ENCODE measurements around the gene AMPD3.
A peak's percentile ranks its signal among the peaks of the same experiment; 100 is the strongest.

AMPD3 gene

DNA sequence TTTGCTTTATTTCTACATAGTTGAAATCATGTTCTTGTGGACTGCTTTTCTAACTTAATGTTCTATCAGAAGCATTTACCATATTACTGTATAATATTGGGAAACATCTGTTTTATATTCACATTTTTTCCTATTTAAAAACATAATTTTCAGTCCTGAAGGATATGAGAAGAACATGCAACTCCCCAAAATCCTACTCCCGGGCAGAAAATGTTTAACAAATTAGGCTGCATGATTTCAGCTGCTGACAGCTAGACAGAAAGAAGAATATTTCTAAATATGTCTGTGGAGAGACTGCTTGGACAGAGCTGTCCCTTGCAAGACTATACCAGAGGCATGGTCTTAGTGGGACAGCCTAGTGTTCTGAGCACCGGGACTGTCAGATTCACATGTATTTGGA, 15.7 kb upstream of the AMPD3 start:
- no peak for DNase-seq

DNA sequence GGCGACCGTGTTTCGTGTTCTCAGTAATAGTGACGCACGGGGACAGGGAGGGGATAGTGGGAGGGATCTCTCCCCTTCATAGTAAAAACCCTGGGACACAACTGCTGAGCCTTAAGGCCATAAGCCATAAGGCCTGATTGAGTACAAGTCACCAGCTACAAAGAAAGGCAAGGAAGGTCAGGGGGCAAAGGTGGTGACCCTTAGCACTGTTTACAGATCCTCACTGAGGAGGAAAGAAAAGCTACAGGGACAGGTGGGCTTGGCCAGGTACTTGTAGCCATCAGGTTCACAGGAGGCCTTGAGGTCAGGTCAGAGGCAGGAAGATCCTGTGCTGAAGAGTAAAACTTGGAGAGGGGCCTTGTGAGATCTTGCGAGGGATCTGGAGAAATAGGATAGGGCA, 15.1 kb upstream of the AMPD3 start:
- no peak for DNase-seq

DNA sequence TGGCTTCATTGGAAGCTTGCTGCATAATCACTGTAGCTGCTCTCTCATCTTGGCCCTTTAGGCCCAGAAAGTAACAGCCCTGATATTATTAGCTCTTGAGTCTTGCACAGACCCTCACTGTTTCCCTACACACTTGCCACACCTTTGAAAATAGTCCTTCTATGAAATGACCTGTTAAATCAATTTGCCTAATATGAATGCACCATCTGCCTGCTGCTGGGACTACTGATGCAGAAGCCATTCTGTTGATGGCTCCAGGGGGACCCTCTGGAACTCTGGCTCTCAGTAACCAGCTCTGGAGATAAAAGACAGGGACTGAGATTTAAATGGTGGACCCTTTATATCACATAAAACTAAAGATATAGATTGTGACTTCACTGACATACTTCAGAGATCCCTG, 14.7 kb upstream of the AMPD3 start:
- no peak for DNase-seq

DNA sequence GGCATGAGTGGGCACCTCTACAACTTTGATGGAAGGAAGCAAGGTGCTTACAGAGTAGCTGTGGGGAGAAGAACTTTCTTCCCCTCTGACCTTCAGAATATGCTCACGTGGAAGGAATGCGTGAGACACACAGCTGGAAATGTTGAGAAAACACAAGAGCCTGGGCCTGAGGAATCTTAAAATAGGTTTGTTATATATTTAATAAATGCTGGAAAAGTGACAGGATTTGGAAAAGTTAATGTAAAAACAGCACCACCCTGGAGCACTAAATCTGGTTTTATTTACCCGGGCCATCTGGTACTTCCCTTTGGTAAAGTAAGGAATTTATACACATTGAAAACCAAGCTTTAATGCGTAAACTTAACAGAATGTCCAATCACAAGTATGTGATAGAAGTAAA, 14.0 kb upstream of the AMPD3 start:
- DNase-seq, result no peak

DNA sequence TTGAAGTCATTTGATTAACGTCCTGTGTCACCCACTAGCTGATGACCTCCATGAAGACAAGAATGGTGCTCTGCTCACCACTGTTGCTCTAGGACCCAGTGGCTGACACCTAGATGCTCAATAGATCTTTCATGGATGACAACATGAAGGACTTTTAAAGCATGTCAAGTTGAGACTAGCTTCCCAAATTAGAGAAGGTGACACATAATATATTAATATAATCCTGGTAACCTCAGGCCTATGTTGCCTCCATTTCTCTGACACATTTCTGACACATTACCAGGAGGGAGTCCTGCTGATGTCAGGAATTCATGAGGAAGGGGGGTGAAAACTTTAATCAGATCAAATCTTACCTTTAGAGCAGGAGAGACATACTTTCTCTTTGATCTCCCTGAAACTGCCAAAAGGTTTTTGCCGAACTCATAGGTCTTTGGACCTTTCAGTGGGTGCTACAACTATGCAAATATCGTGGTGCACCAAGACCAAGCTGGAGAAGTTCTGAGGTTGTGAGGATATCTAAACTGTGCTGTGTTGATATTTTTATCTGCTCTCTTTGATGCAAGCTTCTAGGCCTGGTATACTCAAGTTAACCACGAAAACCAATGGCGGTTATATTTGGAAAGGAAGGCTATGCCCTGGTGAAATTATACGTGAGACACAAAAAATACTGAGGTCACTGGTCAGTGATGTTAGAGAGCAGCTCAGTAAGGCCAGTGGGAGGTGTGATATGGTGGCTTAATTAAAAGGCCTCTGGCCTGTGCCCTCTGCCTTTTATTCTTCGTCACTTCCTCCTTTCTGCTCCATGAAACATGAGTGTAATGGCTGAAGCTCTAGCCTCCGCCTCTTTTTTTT, 13.2 kb upstream of the AMPD3 start:
- DNase-seq, result no peak

DNA sequence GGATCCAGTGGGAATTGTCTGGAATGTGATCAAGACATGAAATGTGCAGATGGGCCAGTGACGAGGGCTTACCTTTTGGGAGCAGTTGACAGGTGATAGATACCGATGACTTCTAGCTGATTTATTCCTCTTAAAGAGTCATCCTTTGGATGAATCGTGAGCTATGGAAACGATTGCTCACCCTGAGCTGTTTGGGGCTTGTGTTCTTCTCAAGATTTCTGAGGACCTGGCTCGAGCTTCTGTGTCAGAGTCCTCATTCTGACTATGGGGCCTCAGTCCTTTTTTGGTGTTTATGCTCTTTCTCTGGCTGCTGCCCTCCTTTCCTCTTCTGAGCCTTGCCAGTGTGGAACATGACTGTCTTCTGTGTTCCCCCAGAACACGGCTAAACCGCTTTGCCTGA, 11.9 kb upstream of the AMPD3 start:
- DNase-seq, result no peak

DNA sequence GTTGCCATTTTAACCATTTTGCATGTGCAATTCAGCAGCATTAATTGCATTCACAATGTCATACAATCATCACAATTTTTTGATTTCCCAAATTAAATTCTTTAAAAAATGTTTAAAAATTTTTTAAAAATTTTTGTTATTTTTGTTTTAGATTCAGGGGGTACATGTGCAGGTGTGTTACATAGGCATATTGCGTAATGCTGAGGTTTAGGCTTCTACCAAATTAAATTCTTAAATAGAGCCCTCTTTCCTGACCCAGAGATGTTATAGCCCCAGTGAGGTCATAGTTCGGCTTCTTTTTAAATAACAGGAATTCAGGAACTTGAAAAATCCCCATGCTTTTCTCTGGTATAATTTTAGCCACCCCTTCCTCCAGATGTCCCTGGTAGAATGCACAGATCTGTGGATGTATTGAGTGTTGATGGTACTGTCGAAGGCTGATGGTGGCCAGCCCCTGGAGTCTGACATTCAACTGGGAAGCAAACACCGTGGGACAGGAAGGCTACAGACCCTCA, 11.3 kb upstream of the AMPD3 start:
- no peak for DNase-seq

DNA sequence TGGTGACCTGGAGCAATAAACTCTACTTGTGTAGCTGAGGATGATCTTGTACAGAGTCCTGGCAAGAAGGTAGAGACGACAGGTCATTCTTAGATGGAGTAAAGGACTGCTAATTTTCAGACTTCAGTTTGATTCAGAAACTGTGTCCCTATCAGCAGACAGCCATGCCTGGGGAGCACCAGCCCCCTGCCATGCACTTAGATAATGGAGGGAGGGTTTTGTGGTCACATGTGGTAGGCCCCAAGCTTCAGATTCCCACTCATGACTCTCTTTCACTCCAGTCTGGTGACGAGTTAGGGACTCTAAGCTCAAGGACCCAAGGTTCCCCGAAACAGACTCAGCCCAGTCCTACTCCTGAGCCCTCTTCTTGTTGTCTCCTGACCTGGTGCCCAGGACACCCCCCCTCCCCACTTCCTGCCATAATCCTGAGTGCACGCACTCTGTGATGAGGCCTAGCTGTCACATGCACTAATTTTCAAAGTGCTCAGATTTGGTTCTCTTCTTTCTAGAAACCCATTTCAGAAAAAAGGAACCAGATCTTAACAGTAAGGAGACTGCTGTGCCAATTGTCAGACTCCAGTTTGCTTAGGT, 10.2 kb upstream of the AMPD3 start:
- DNase-seq, result no peak

DNA sequence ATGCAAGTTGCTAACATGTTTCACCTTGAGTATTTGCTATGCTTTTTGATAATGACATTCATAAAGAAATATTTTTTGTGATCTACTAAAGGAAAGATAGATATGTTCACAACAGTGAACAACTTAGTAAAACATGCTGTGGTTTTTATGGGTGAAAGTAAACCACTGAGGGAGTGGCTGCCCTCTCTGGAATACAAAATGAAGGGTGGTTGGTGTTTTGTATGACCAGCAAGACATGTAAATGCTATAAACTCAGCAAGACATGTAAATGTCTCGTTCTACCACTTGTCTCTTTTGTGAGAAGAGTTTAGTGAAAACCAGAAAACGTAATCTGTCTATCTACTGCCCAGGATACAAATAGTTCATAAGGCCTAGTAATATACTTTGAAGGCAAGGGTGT, 7.6 kb upstream of the AMPD3 start:
- DNase-seq, result no peak

DNA sequence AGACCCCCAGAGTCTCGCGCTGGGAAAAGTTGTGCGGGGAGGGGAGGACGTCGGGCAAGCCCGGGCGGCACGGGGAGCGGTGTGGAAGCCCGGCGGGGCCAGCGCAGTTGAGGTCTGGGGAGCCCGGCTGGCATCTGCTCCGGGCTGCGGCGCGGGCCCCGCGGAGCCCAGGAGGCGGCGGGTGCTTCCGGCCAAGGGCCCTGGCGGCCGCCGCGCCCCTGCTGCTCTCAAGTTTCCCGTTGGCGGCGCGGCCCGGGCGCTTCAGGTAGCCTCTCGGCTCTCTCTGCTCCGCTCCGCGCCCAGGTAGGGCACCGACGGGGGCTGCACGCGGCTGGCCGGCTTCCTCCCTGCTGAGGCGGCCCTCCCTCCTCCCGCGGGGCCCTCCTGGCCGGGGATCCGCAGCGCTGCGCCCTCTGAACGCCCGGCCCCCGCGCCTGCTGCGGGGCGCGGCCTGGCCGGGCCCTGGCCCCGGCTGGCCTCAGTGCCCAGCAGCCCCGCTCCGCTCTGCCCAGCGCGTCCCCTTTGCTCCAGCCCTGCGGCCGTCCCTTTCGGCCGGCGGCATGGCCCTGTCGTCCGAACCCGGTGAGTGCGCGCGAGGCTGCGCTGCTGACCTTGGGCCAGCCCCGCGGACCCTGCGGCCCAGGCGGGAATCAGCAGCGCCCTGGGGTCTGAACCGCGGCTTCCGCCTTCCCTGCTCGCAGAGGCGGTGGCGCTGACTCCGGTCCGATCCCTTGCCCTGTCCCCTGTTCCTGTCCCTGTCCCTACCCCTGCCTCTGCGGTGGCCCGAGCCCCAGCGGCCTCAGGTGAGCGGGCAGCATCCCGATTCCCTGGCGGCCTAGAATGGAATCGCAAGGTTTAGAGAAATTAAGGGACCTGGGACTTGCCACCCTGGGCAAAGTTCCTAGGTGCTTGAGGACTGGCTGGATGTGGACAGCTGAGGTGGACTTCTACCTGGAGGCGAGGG, 4.3 kb upstream of the AMPD3 start:
- DNase-seq, result no peak

DNA sequence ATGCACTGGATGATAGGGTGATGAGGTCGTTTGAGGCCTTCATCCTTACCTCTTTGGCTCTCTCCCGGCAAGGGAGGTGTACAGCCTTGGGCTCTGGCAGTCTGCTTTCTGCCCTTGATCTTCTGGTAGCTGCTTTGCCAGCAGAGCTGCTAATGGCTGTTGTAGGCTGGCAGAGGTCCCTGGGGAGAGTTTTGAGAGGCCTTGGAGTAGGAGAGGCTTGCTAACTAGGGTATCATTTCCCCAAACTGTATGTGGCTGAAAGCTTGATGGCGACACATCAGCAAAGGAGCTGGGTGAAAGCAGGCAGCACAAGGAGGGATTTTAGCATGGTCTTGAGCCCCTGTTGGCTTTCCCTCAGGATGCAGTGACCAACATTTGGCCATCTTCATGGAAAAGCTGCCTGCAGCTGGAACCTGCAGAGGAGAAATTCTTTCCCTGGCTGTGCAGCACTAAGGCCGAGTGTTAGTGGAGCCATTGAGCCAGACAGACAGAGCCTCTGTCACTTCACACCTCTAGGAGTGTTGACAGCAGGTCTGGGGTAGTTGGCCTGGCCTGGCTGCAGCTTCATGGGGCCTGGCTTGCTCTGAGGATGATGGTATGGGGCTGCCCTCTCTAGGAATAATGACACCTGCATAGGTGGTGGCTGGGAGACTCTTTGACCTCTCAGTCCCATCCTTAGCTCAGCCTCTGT, 3.5 kb upstream of the AMPD3 start:
- DNase-seq, result no peak

DNA sequence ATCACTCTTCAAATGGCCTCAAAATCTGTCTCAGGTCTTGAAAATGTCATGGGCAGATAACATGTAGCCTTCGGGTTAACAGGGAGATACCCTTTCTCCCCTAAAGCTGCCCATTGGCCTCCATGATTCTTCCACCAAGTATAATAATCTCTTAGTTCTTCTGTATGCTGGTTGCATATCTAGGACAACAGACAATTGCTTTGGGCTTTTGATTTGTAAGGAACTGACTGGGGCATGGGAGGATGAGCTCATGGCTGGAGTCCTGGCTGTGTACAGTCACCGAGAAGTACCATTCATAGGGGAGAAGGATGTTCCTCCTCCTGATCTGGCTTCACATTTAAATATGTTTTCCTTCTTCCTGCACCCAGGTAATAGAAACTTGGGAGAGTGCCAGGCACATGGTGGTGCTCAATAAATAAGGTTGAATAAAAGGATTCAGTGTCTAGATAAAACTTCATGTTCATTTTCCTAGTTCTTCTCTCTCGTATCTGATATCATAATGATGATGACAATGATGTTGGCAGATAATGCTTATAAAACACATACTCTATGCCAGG, 2.8 kb upstream of the AMPD3 start:
- DNase-seq, result no peak

DNA sequence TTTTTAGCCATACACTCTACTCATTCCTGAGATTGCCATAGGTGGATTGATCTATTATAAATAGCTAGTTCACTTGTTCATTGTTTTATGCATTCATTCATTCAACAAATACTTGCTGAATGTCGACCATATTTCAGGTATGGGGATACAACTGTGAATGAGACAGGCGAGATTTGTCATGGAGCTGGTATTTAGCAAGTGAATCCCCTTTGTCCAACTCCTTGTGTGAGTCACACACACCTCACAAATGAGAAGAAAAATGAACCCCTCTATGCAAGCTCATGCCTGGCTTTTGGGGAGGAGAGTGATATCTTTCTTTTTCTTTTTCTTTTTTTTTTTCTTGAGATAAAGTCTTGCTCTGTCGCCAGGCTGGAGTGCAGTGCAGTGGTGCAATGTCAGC, 1.8 kb upstream of the AMPD3 start:
- no peak for DNase-seq

DNA sequence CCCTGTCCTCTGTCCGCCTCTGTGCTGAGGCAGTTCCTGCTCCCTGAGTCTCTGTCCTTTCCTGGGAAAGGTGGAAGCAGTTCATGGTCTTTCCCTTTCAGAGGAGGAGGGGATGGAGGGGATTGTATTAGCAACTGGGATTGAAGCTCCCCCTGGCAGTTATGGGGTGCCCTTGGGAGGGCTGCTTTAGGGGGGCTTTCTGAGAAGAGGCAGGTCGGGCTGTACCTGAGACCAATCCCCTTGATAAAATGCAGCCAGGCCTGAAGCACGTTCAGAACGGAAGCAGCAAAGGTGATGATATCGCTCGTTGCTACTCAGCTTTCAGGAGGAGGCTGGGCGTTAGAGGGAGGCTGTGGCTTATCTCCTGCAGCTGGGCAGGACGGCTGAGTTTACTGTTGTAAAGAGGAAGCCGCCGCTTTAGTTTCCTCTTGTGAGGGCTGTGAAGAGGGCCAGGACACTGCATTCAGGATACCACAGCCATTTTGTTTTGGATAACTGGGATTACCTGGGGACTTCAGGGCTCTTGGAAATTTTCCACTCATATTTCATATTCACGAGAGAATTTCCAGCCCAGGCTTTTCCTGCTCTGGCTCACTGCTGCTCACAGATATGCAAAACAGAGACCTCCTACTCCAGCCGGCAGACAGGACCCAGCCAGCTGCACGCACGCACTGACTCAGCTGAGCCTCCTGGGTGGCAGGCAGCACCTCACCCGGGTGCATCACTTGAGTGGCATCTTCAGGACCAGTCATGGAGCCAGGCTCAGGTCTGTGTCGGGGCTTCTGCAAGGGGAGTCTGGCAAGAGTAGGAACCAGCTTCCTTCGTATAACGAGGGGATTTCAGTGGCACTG, 798 bp downstream of the AMPD3 start:
- peak; percentile 60 for DNase-seq

DNA sequence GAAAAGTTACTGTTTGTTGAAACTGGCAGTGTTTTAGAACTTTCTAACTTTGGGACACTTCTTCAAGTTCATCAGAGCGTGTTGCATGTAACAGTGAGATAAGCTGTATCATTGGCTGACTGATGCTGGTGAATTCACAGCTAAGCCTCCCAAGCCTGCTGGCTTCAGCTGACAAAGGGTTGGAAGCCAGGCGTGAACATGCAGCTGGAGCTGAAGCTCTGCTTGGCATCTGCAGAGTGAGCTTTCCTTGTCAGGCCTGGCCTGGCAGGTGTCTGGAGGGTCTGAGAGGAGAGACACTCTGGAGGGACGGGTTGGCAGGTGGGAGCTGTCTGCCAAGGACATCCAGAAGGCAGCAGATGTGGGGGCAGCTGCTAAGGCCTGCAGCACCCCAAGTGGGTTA, 1.5 kb downstream of the AMPD3 start:
- DNase-seq, result no peak

DNA sequence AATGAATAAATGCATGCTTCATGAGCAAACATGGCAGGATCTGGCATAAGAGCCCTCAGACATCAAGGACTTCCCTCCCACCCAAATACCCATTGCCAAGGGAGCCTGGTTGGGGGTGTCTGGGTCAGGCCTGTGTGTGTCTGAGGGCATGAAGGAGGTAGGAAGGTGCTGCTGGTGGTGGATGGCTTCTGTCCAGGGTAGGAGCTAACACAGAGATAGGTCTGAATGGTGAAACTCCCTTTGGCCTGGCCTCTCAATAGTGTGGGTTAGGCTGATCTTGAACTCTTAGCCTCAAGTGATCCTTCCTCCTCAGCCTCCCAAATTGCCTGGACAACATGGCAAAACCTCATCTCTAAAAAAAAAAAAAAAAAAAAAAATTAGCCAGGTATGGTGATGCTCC, 2.8 kb downstream of the AMPD3 start:
- no peak for DNase-seq

DNA sequence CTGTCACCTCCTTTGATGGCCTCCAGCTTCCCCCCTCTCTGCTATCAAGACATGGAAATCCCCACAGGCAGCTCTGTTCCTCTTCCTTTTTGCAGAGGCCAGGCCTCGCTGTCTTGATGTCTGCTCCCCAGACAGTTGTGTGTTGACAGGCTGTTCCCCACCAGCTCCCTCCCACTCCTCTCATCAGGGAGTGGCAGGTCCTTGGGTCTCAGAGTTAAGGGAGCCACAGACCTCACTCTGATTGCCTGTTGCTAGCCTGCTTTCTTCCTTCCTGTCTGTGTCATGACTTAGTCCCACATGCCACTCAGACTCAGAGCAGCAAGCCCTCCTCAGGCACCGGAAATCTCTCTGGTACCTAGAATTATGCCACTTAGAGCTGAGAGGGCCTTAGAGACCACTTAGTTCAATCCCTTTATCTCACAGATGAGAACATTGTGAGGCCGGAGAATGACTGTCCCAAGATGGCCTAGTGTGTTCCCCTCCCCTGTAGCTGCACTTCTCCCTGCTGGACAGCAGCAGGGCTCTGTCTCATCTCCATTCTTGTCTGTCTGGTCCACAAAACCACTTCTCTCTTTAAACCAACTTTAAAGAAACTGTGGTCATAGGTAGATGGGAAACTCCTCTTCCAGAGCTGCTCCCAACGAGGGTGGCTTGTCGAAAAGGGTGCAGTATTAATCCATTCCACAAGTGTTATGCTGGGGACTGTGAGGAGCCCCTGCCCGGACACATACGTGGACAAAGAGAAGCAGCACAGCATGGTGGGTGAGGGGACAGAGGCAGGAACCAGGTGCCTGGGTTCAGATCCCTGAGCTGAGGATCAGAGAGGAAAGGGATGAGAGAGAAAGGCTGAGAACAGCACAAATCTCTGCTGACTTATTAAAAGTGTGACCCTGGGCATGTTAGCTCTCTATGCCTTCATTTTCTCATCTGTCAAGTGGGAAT, 4.2 kb downstream of the AMPD3 start:
- DNase-seq, result peak; percentile 42

DNA sequence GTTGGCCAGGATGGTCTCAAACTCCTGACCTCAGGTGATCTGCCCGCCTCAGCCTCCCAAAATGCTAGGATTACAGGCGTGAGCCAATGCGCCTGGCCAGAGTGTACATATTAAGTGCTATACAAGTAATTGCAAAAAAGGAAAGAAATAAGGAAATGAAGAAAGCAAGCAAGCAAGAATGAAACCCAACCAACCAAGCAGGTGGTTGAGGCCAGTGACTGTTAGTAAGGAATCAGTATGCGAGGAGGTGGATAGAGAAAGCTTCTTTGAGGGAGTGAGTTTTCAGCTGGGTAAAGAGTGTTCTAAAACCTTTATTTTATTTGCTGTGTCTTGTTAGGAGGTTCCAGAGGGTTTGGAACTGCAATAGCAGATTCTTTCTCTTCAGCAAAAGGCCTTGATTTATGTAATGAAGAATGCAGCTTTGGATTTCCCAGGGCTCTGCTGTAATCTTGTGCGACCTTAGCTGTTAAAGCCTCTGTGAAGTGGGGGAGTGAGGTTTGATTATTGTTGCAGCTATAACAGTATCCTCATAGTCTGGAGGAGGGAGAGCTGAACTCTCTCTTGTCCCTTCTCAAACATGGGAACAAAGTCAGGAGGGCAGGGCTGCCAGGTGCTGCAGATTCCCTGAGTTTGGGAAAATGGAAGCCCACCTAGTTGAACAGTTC, 5.7 kb downstream of the AMPD3 start:
- no peak for DNase-seq

DNA sequence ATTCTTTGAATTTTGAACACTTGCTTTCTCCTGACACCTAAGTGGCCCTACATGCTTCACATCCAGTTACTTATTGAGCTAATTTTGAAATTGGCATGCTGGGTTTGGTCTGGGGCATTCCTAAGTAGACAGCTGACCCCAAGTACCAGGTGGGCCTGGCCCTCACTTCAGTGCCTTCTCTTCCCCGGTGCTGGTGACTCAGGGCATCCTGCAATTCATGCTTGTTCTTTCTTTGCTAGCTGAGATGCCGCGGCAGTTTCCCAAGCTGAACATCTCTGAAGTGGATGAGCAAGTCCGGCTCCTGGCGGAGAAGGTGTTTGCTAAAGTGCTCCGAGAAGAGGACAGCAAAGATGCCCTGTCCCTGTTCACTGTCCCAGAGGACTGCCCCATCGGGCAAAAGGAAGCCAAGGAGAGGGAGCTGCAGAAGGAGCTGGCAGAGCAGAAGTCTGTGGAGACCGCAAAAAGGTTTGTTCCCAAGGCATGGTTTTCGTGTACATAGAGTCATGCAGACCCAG, 6.3 kb downstream of the AMPD3 start:
- DNase-seq, result no peak

Measured in activated T-cell treated with anti-CD3 and anti-CD28 coated beads for 4 hours (primary cell).